IPS DF 6.9 (cell line): Measurements from ENCODE around the gene ATXN1L.
"Not testable (repeated sequence)": the region's sequence is repeated elsewhere in the genome, so short reads cannot be mapped to it uniquely, and the experiment has no call there.

Experiments
- DNase-seq: peaks from one replicate; pipeline ENCODE4 v3.0.0-alpha.2; 2013; ENCODE audit warnings: low read depth, low spot score
- H3K27ac ChIP-seq: one replicate; pipeline ENCODE4 v1.5.1; 2013; ENCODE audit warnings: low read length, control low read depth
- H3K27me3 ChIP-seq: 2 replicates; pipeline ENCODE4 v1.6.1; 2013; ENCODE audit warnings: mild to moderate bottlenecking, low read length; ENCODE audit not compliant: control insufficient read depth, insufficient read depth
- H3K36me3 ChIP-seq: 2 replicates; pipeline ENCODE4 v1.6.1; 2013; ENCODE audit warnings: low read length; ENCODE audit not compliant: control insufficient read depth, insufficient read depth
- H3K4me1 ChIP-seq: 2 replicates; pipeline ENCODE4 v1.6.1; 2013; ENCODE audit warnings: low read length; ENCODE audit not compliant: control insufficient read depth, insufficient read depth
- H3K4me3 ChIP-seq: 2 replicates; pipeline ENCODE4 v1.5.1; 2013; ENCODE audit warnings: mild to moderate bottlenecking, low read length
- H3K9me3 ChIP-seq: 2 replicates; pipeline ENCODE4 v1.6.1; 2013; ENCODE audit warnings: low read length, inconsistent platforms; ENCODE audit not compliant: control insufficient read depth, insufficient read depth
- WGBS: extraction: QIAGEN DNeasy Blood & Tissue Kit; methylation state at CpG from one replicate; pipeline ENCODE4 v1.1.7; 2013; ENCODE audit warnings: mixed read lengths, missing lambda C conversion rate; ENCODE audit not compliant: insufficient read length, insufficient coverage; 5-methylcytosine and 5-hydroxymethylcytosine counted together

The ATXN1L gene

GRCh38 chr16:71852158-71852557, 6.4 kb downstream of the ATXN1L start:
- no peak for DNase-seq
- Histone ChIP-seq H3K9me3 (no peaks in the 10 kb centered on the region), H3K27me3 (no peaks in the 10 kb centered on the region), H3K27ac (no peak overlapping the region), H3K4me1 (no peaks in the 10 kb centered on the region), H3K36me3 (peaks cover 18% of the 10 kb centered on the region), H3K4me3 (no peak overlapping the region)
- WGBS: no CpG with 5 or more reads among the region's 3 CpGs

GRCh38 chr16:71852561-71852960, 6.8 kb downstream of the ATXN1L start:
- DNase-seq: no peak
- H3K4me1 ChIP-seq: no peaks in the 10 kb centered on the region
- no peaks in the 10 kb centered on the region for H3K27me3 ChIP-seq
- H3K36me3 ChIP-seq: peaks cover 18% of the 10 kb centered on the region
- WGBS: no CpG with 5 or more reads among the region's 4 CpGs
- no peak overlapping the region for H3K4me3 ChIP-seq
- no peak overlapping the region for H3K27ac ChIP-seq
- no peaks in the 10 kb centered on the region for H3K9me3 ChIP-seq

GRCh38 chr16:71853413-71853812, 7.6 kb downstream of the ATXN1L start:
- no peaks in the 10 kb centered on the region for H3K9me3 ChIP-seq
- no peaks in the 10 kb centered on the region for H3K27me3 ChIP-seq
- H3K36me3 ChIP-seq: peaks cover 18% of the 10 kb centered on the region
- no CpG with 5 or more reads among the region's 4 CpGs for WGBS
- H3K4me1 ChIP-seq: no peaks in the 10 kb centered on the region
- DNase-seq: no peak
- H3K4me3 ChIP-seq: no peak overlapping the region
- H3K27ac ChIP-seq: no peak overlapping the region

- peaks cover 18% of the 10 kb centered on the region for H3K36me3 ChIP-seq
- H3K4me3 ChIP-seq: no peak overlapping the region
- no peaks in the 10 kb centered on the region for H3K27me3 ChIP-seq
- no peaks in the 10 kb centered on the region for H3K4me1 ChIP-seq
- H3K27ac ChIP-seq: no peak overlapping the region
- no peak for DNase-seq
- H3K9me3 ChIP-seq: no peaks in the 10 kb centered on the region
- WGBS: no CpG with 5 or more reads among the region's 4 CpGs
Observed at GRCh38 chr16:71854369-71854948, 8.7 kb downstream of the ATXN1L start.

- no CpG with 5 or more reads among the region's 5 CpGs for WGBS
- DNase-seq: no peak
- Histone ChIP-seq H3K27me3 (no peaks in the 10 kb centered on the region), H3K9me3 (no peaks in the 10 kb centered on the region), H3K4me1 (no peaks in the 10 kb centered on the region), H3K4me3 (no peak overlapping the region), H3K36me3 (peaks cover 8% of the 10 kb centered on the region), H3K27ac (no peak overlapping the region)
Observed at GRCh38 chr16:71855937-71856662, 10.3 kb downstream of the ATXN1L start.

- no peaks in the 10 kb centered on the region for H3K27me3 ChIP-seq
- no peaks in the 10 kb centered on the region for H3K9me3 ChIP-seq
- no peak overlapping the region for H3K4me3 ChIP-seq
- no peak overlapping the region for H3K27ac ChIP-seq
- no peaks in the 10 kb centered on the region for H3K4me1 ChIP-seq
- no peak for DNase-seq
- WGBS: no CpG with 5 or more reads among the region's 32 CpGs
- peaks cover 10% of the 10 kb centered on the region for H3K36me3 ChIP-seq
Observed at GRCh38 chr16:71859762-71860521, 14.2 kb downstream of the ATXN1L start.

- peaks cover 10% of the 10 kb centered on the region for H3K36me3 ChIP-seq
Observed at GRCh38 chr16:71863995-71864394, 18.2 kb downstream of the ATXN1L start.

GRCh38 chr16:71865173-71865863, 19.5 kb downstream of the ATXN1L start:
- no peak for DNase-seq
- Histone ChIP-seq H3K4me1 (no peaks in the 10 kb centered on the region), H3K27ac (no peak overlapping the region), H3K27me3 (no peaks in the 10 kb centered on the region), H3K36me3 (peaks cover 6% of the 10 kb centered on the region; the same call in 1 of the 2 replicates), H3K9me3 (no peaks in the 10 kb centered on the region), H3K4me3 (no peak overlapping the region)
- WGBS: no CpG with 5 or more reads among the region's 7 CpGs

More at GRCh38 chr16:71863995-71864394, 18.2 kb downstream of the ATXN1L start:
- no peak overlapping the region for H3K4me3 ChIP-seq
- H3K27ac ChIP-seq: no peak overlapping the region
- no peaks in the 10 kb centered on the region for H3K27me3 ChIP-seq
- no peaks in the 10 kb centered on the region for H3K4me1 ChIP-seq
- DNase-seq: no peak
- no peaks in the 10 kb centered on the region for H3K9me3 ChIP-seq
- no CpG with 5 or more reads among the region's 5 CpGs for WGBS

- not testable (repeated sequence) for DNase-seq, H3K9me3 ChIP-seq, H3K27me3 ChIP-seq, H3K4me3 ChIP-seq, H3K4me1 ChIP-seq, H3K36me3 ChIP-seq, H3K27ac ChIP-seq
- no CpG with 5 or more reads among the region's 6 CpGs for WGBS
Observed at GRCh38 chr16:71867175-71867574, 21.4 kb downstream of the ATXN1L start.

- peaks cover 3% of the 10 kb centered on the region; the same call in 1 of the 2 replicates for H3K36me3 ChIP-seq
- no peak overlapping the region for H3K27ac ChIP-seq
- DNase-seq: no peak
- H3K4me1 ChIP-seq: no peaks in the 10 kb centered on the region
- no peaks in the 10 kb centered on the region for H3K27me3 ChIP-seq
- H3K9me3 ChIP-seq: no peaks in the 10 kb centered on the region
- no peak overlapping the region for H3K4me3 ChIP-seq
- no CpG with 5 or more reads among the region's 3 CpGs for WGBS
Observed at GRCh38 chr16:71867939-71868338, 22.2 kb downstream of the ATXN1L start.
